ENCODE measurements around the gene DNM3.

DNA sequence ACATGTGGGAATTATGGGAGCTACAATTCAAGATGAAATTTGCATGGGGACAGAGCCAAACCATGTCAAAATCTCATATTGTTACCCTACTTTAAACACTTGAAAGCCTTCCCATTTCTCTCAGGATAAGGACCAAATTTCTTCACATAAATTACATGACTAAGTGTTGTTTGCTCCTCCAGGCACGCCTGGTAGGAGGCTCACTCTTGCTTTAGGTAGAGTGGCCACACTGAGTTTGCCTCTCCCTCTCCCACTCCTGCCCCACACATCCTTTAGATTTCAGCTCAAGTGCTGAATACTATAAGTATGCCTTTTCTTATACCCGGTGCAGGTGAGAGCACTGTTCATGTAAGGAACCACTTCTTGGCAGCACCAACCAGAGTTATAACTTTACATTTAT, 279.1 kb downstream of the DNM3 start:
- TF ChIP-seq NBN (IDR thresholded peaks at IDR 0.05) (no peak), EP300 (IDR thresholded peaks at IDR 0.05; ENCODE audit: borderline replicate concordance in 1 of 2, control insufficient read depth in 1 of 2, low read depth in 2 of 2, low read length in 2 of 2) (no peak), SMARCA5 (IDR thresholded peaks at IDR 0.05) (no peak), POLR2A (IDR thresholded peaks at IDR 0.05; ENCODE audit: low read depth, low read length) (no peak), DPF2 (IDR thresholded peaks at IDR 0.05) (no peak), NRF1 (conservative IDR thresholded peaks at IDR 0.05; ENCODE audit: low read depth, low read length) (no peak)
- TF ChIP-seq, protein P1, sequence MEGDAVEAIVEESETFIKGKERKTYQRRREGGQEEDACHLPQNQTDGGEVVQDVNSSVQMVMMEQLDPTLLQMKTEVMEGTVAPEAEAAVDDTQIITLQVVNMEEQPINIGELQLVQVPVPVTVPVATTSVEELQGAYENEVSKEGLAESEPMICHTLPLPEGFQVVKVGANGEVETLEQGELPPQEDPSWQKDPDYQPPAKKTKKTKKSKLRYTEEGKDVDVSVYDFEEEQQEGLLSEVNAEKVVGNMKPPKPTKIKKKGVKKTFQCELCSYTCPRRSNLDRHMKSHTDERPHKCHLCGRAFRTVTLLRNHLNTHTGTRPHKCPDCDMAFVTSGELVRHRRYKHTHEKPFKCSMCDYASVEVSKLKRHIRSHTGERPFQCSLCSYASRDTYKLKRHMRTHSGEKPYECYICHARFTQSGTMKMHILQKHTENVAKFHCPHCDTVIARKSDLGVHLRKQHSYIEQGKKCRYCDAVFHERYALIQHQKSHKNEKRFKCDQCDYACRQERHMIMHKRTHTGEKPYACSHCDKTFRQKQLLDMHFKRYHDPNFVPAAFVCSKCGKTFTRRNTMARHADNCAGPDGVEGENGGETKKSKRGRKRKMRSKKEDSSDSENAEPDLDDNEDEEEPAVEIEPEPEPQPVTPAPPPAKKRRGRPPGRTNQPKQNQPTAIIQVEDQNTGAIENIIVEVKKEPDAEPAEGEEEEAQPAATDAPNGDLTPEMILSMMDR (IDR thresholded peaks at IDR 0.05 in 2 of 3, conservative IDR thresholded peaks at IDR 0.05 in 1 of 3; ENCODE audit: control insufficient read depth in 2 of 3, extremely low read depth in 1 of 3, insufficient read depth in 1 of 3, low read depth in 3 of 3, low read length in 3 of 3) = no peak

Data from GM12878 (cell line).